Loucy (cell line): Measurements from ENCODE around the gene SPINDOC.

ENCODE experiments used
- H2AFZ ChIP-seq: fragments of 200-600 bp; sonication (generic); 2 replicates; pipeline ENCODE4 v1.6.0; 2016; ENCODE audit warnings: antibody characterized with exemption, mild to moderate bottlenecking, low read length, moderate library complexity
- H3F3A ChIP-seq: fragments of 200-600 bp; 2 replicates; pipeline ENCODE4 v1.6.0; 2016; ENCODE audit warnings: antibody characterized with exemption, low read depth, mild to moderate bottlenecking
- H3K27me3 ChIP-seq: fragments of 200-600 bp; sonication (generic); 2 replicates; pipeline ENCODE4 v1.6.1; 2014; ENCODE audit warnings: low read length, mild to moderate bottlenecking; ENCODE audit not compliant: insufficient read depth, poor library complexity, severe bottlenecking
- H3K36me3 ChIP-seq: fragments of 200-600 bp; sonication (generic); 2 replicates; pipeline ENCODE4 v1.6.1; 2016; ENCODE audit warnings: low read length; ENCODE audit not compliant: insufficient read depth
- H3K4me1 ChIP-seq: fragments of 200-600 bp; sonication (generic); 2 replicates; pipeline ENCODE4 v1.5.1; 2014; ENCODE audit warnings: low read length, mild to moderate bottlenecking; ENCODE audit not compliant: insufficient read depth, poor library complexity, severe bottlenecking
- H3K4me2 ChIP-seq: fragments of 200-600 bp; sonication (generic); 2 replicates; pipeline ENCODE4 v1.6.0; 2014; ENCODE audit warnings: antibody characterized with exemption, low read length, low read depth, mild to moderate bottlenecking; ENCODE audit not compliant: poor library complexity, severe bottlenecking
- H3K4me3 ChIP-seq: fragments of 200-600 bp; sonication (generic); 2 replicates; pipeline ENCODE4 v1.5.1; 2014; ENCODE audit warnings: low read length, mild to moderate bottlenecking, mixed read lengths; ENCODE audit not compliant: poor library complexity, severe bottlenecking
- H3K79me2 ChIP-seq: fragments of 200-600 bp; sonication (generic); 2 replicates; pipeline ENCODE4 v1.6.1; 2014; ENCODE audit warnings: low read length; ENCODE audit not compliant: insufficient read depth
- H3K9ac ChIP-seq: fragments of 200-600 bp; sonication (generic); 2 replicates; pipeline ENCODE4 v1.6.0; 2014; ENCODE audit warnings: mild to moderate bottlenecking, low read depth, low read length, moderate library complexity; ENCODE audit not compliant: poor library complexity, severe bottlenecking
- H3K9me2 ChIP-seq: fragments of 200-600 bp; sonication (generic); replicated peaks from 2 replicates; pipeline ENCODE4 v1.6.1; 2016; ENCODE audit warnings: low read depth, low read length, mixed read lengths
- H3K9me3 ChIP-seq: fragments of 200-600 bp; sonication (generic); 2 replicates; pipeline ENCODE4 v1.6.1; 2014; ENCODE audit warnings: mild to moderate bottlenecking, antibody characterized with exemption, low read length, low read depth; ENCODE audit not compliant: insufficient read depth
- H4K20me1 ChIP-seq: fragments of 200-600 bp; sonication (generic); 2 replicates; pipeline ENCODE4 v1.6.0; 2014; ENCODE audit warnings: antibody characterized with exemption, low read length, mild to moderate bottlenecking; ENCODE audit not compliant: insufficient read depth, poor library complexity, severe bottlenecking
- CTCF ChIP-seq: fragments of 200-600 bp; sonication (generic); conservative IDR thresholded peaks from 2 replicates; pipeline ENCODE4 v1.5.1; 2014; ENCODE audit warnings: mild to moderate bottlenecking, antibody characterized with exemption, low read length
- EZH2phosphoT487 ChIP-seq: fragments of 200-600 bp; IDR thresholded peaks from 2 replicates; pipeline ENCODE4 v1.6.1; 2018; ENCODE audit warnings: antibody characterized with exemption, mild to moderate bottlenecking, moderate library complexity, borderline replicate concordance

SPINDOC gene

GRCh38 chr11:63838678-63839507 is 25.6 kb downstream of the SPINDOC start, which contains the start of gene MARK2:
MARK2 (plus strand) TSS chr11:63839110; CDS start chr11:63839507, 397 bp downstream.
- H2AFZ ChIP-seq, result peak within 1 kb of the TSS; percentile 52
- peak within 1 kb of the TSS; percentile 93 for H3K9ac ChIP-seq

GRCh38 chr11:63839508-63840355 is 26.5 kb downstream of the SPINDOC start:
- Histone ChIP-seq H3K27me3 (no peaks in the 10 kb centered on the region), H3K9me2 (no peaks in the 10 kb centered on the region), H3K4me1 (peaks cover 50% of the 10 kb centered on the region), H3K4me2 (peak overlapping the region; percentile 100), H3F3A (no peaks in the 10 kb centered on the region), H4K20me1 (peaks cover 48% of the 10 kb centered on the region), H3K9ac (peak overlapping the region; percentile 93), H3K4me3 (peak overlapping the region; percentile 85), H2AFZ (no peak overlapping the region), H3K9me3 (no peaks in the 10 kb centered on the region), H3K79me2 (peaks cover 53% of the 10 kb centered on the region), H3K36me3 (no peaks in the 10 kb centered on the region)
- no peak for TF ChIP-seq CTCF
- no peak for TF ChIP-seq EZH2phosphoT487

More at GRCh38 chr11:63838678-63839507, 25.6 kb downstream of the SPINDOC start, which contains the start of gene MARK2:
- peaks cover 43% of the 10 kb centered on the region for H3K4me1 ChIP-seq
- H3K79me2 ChIP-seq, result peaks cover 45% of the 10 kb centered on the region
- TF ChIP-seq EZH2phosphoT487, result no peak
- H3K36me3 ChIP-seq, result no peaks in the 10 kb centered on the region
- H3K4me3 ChIP-seq, result peak within 1 kb of the TSS; percentile 85
- H3K4me2 ChIP-seq, result peak within 1 kb of the TSS; percentile 100
- no peaks in the 10 kb centered on the region for H3K27me3 ChIP-seq
- H3F3A ChIP-seq, result no peaks in the 10 kb centered on the region
- H4K20me1 ChIP-seq, result peaks cover 41% of the 10 kb centered on the region
- H3K9me3 ChIP-seq, result no peaks in the 10 kb centered on the region
- no peaks in the 10 kb centered on the region for H3K9me2 ChIP-seq

- Histone ChIP-seq H3K4me1 (peaks cover 58% of the 10 kb centered on the region), H4K20me1 (peaks cover 53% of the 10 kb centered on the region)
These were observed 27.3 kb downstream of the SPINDOC start for GRCh38 chr11:63840356-63841060.

More at GRCh38 chr11:63840356-63841060, 27.3 kb downstream of the SPINDOC start:
- Histone ChIP-seq H3K9me3 (no peaks in the 10 kb centered on the region), H3K9me2 (no peaks in the 10 kb centered on the region), H3F3A (no peaks in the 10 kb centered on the region), H3K4me2 (peak overlapping the region; percentile 100), H2AFZ (no peak overlapping the region), H3K36me3 (no peaks in the 10 kb centered on the region), H3K79me2 (peaks cover 61% of the 10 kb centered on the region), H3K4me3 (peak overlapping the region; percentile 85), H3K9ac (peak overlapping the region; percentile 93), H3K27me3 (no peaks in the 10 kb centered on the region)
- TF ChIP-seq CTCF (no peak), EZH2phosphoT487 (no peak)
